ENCODE data around the gene NR2F1-AS1.

NR2F1-AS1 gene

DNA sequence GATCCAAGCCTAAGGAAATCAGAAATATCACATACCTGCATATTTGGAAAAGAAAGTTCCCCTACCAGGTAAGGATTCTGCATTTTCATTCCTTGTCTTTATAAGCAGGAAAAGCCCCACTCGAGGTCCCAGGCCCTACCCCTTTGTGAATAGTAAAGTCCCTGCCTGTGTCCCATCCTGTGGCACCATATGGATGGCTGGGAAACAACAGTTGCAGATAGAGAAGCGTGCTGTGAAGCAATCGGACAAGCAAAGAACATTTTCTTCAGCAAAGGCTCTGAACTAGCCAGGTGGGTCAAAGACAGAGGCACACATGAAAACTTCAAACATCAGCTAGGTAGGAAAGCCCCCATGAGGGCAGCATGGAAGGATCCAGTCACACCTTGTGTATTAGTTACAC lies 169.3 kb downstream of the NR2F1-AS1 start:
- TF ChIP-seq TAF1 (IDR thresholded peaks at IDR 0.05; ENCODE audit: borderline replicate concordance, insufficient read depth, low read length), result no peak
- TF ChIP-seq POLR2AphosphoS5 (IDR thresholded peaks at IDR 0.05; ENCODE audit: low read depth, low read length), result no peak
- no peak for TF ChIP-seq FOXP2 (optimal IDR thresholded peaks at IDR 0.05; ENCODE audit: borderline replicate concordance, extremely low read depth, extremely low read length, insufficient read depth)
- TF ChIP-seq SIN3A (IDR thresholded peaks at IDR 0.05; ENCODE audit: borderline replicate concordance, insufficient read depth, low read length), result no peak
- TF ChIP-seq, protein P1, sequence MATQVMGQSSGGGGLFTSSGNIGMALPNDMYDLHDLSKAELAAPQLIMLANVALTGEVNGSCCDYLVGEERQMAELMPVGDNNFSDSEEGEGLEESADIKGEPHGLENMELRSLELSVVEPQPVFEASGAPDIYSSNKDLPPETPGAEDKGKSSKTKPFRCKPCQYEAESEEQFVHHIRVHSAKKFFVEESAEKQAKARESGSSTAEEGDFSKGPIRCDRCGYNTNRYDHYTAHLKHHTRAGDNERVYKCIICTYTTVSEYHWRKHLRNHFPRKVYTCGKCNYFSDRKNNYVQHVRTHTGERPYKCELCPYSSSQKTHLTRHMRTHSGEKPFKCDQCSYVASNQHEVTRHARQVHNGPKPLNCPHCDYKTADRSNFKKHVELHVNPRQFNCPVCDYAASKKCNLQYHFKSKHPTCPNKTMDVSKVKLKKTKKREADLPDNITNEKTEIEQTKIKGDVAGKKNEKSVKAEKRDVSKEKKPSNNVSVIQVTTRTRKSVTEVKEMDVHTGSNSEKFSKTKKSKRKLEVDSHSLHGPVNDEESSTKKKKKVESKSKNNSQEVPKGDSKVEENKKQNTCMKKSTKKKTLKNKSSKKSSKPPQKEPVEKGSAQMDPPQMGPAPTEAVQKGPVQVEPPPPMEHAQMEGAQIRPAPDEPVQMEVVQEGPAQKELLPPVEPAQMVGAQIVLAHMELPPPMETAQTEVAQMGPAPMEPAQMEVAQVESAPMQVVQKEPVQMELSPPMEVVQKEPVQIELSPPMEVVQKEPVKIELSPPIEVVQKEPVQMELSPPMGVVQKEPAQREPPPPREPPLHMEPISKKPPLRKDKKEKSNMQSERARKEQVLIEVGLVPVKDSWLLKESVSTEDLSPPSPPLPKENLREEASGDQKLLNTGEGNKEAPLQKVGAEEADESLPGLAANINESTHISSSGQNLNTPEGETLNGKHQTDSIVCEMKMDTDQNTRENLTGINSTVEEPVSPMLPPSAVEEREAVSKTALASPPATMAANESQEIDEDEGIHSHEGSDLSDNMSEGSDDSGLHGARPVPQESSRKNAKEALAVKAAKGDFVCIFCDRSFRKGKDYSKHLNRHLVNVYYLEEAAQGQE (IDR thresholded peaks at IDR 0.05; ENCODE audit: insufficient read depth in 1 of 2, low read depth in 2 of 2, low read length in 2 of 2), result no peak

DNA sequence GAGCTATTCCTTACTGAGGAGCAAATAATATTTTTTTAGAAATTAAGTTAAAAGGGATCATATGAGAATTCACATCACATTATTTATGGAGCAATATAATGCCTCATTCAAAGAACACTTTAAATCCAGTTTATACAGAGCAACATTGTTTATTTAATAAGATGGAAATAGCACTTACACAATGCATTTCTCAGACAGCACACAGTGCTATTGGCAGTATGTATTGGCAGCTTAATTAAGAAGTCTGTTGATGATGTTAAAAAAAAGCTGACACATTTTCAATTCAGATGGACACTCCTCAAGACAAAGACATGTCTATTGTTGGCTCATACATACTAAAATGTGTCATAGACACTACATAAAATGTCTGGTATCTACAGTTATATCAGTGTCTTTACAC lies 171.3 kb downstream of the NR2F1-AS1 start:
- TF ChIP-seq TAF1 (IDR thresholded peaks at IDR 0.05; ENCODE audit: borderline replicate concordance, insufficient read depth, low read length), result no peak
- TF ChIP-seq POLR2AphosphoS5 (IDR thresholded peaks at IDR 0.05; ENCODE audit: low read depth, low read length), result no peak
- no peak for TF ChIP-seq SIN3A (IDR thresholded peaks at IDR 0.05; ENCODE audit: borderline replicate concordance, insufficient read depth, low read length)
- TF ChIP-seq FOXP2 (optimal IDR thresholded peaks at IDR 0.05; ENCODE audit: borderline replicate concordance, extremely low read depth, extremely low read length, insufficient read depth), result no peak
- TF ChIP-seq, protein P1 (IDR thresholded peaks at IDR 0.05; ENCODE audit: insufficient read depth in 1 of 2, low read depth in 2 of 2, low read length in 2 of 2), result no peak

DNA sequence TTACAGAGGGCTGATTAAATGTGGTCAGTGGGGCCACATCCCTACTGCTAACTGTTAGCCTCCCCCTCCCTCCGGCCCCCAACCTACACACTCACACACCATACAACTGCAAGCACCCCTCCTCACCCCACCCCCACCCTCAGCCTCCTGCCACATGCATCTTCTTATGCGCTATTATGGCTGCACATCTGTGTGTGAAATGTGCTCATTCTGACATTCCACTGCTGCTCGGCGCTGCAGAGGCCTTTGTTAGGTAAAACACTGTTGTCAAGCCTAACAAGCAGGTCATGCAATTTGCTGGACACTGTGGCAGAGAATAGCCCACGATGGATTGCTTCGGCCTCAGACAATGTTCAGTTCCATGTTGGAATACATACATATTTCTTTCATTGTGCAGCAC lies 173.6 kb downstream of the NR2F1-AS1 start:
- TF ChIP-seq FOXP2 (optimal IDR thresholded peaks at IDR 0.05; ENCODE audit: borderline replicate concordance, extremely low read depth, extremely low read length, insufficient read depth) (no peak), TAF1 (IDR thresholded peaks at IDR 0.05; ENCODE audit: borderline replicate concordance, insufficient read depth, low read length) (no peak)
- TF ChIP-seq, protein P1 (IDR thresholded peaks at IDR 0.05; ENCODE audit: insufficient read depth in 1 of 2, low read depth in 2 of 2, low read length in 2 of 2), result no peak

DNA sequence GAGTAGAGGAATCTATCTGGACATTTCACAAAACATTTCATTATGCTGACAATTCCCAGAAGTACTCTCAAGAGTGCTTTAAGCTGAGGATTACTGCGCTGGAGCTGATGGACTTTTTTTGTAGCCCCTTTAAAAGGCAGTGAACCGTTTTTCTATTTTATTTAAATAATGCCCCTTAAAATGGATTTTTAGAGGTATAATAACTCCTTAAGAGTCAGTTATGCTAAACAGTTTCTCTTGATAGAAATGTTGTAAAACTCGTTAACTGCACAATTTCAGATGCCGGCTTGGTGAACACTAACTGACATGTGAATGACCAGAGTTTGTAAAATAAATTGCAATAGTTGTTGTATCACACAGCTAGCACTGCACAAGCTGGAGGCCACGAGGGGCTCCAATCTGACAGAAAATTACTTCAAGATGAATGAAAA lies 174.0 kb downstream of the NR2F1-AS1 start:
- TF ChIP-seq, protein P1 (IDR thresholded peaks at IDR 0.05; ENCODE audit: insufficient read depth in 1 of 2, low read depth in 2 of 2, low read length in 2 of 2), result no peak
- no peak for TF ChIP-seq TAF1 (IDR thresholded peaks at IDR 0.05; ENCODE audit: borderline replicate concordance, insufficient read depth, low read length)
- no peak for TF ChIP-seq FOXP2 (optimal IDR thresholded peaks at IDR 0.05; ENCODE audit: borderline replicate concordance, extremely low read depth, extremely low read length, insufficient read depth)
- no peak for TF ChIP-seq POLR2AphosphoS5 (IDR thresholded peaks at IDR 0.05; ENCODE audit: low read depth, low read length)
- no peak for TF ChIP-seq SIN3A (IDR thresholded peaks at IDR 0.05; ENCODE audit: borderline replicate concordance, insufficient read depth, low read length)

DNA sequence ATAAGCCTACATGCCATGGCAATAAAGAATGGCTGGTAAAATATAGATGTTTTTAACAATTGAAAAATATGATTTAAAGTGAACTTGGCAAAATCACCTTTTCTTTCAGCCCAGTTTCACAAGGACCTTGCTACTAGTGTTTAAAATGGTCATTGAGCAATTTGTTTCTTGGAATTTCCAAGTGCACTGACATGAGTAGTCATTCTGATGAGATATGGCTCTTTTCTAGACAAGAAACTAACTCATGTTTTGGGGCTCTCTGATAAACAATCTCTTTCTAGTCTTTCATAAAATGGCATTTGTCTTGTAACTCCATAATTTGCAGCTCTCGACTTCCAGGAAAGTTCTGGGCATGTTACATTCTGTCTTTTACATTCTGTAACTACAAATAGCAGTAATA lies 176.8 kb downstream of the NR2F1-AS1 start:
- TF ChIP-seq POLR2AphosphoS5 (IDR thresholded peaks at IDR 0.05; ENCODE audit: low read depth, low read length) (no peak), FOXP2 (optimal IDR thresholded peaks at IDR 0.05; ENCODE audit: borderline replicate concordance, extremely low read depth, extremely low read length, insufficient read depth) (no peak)
